H9 (cell line): ENCODE data around the gene SYNGR4. TPM values are rescaled to one million over a fixed set of nuclear protein-coding genes. Genes with fewer than 3 reads are reported as not detected.

ENCODE experiments used
- DNase-seq: peaks from one replicate; pipeline ENCODE4 v3.0.0-alpha.2; 2017
- H2AFZ ChIP-seq: one replicate; pipeline ENCODE4 v1.6.1; 2013; ENCODE audit warnings: mild to moderate bottlenecking, low read length, control low read depth, moderate library complexity
- H2AK5ac ChIP-seq: 2 replicates; pipeline ENCODE4 v1.6.1; 2013; ENCODE audit warnings: low read length, control low read depth, mixed read lengths; ENCODE audit not compliant: insufficient read length
- H2BK120ac ChIP-seq: one replicate; pipeline ENCODE4 v1.6.1; 2013; ENCODE audit warnings: low read depth, mild to moderate bottlenecking, low read length, control low read depth, inconsistent platforms; ENCODE audit not compliant: poor library complexity, severe bottlenecking
- H2BK12ac ChIP-seq: 2 replicates; pipeline ENCODE4 v1.6.1; 2013; ENCODE audit warnings: low read length, control low read depth, mixed read lengths, low read depth; ENCODE audit not compliant: insufficient read length
- H2BK15ac ChIP-seq: 2 replicates; pipeline ENCODE4 v1.6.1; 2013; ENCODE audit warnings: low read depth, low read length, control low read depth
- H2BK20ac ChIP-seq: one replicate; pipeline ENCODE4 v1.6.1; 2013; ENCODE audit warnings: low read depth, mild to moderate bottlenecking, low read length, control low read depth, inconsistent platforms; ENCODE audit not compliant: poor library complexity, severe bottlenecking
- H2BK5ac ChIP-seq: 2 replicates; pipeline ENCODE4 v1.6.1; 2013; ENCODE audit warnings: low read length, control low read depth, mixed read lengths; ENCODE audit not compliant: insufficient read length
- H3K14ac ChIP-seq: 2 replicates; pipeline ENCODE4 v1.6.1; 2013; ENCODE audit warnings: low read length, control low read depth; ENCODE audit not compliant: insufficient read depth
- H3K18ac ChIP-seq: 2 replicates; pipeline ENCODE4 v1.6.1; 2013; ENCODE audit warnings: low read depth, mild to moderate bottlenecking, mixed read lengths, low read length, control low read depth; ENCODE audit not compliant: insufficient read length
- H3K23ac ChIP-seq: 2 replicates; pipeline ENCODE4 v1.6.1; 2013; ENCODE audit warnings: low read length, control low read depth, mixed read lengths, low read depth; ENCODE audit not compliant: insufficient read length
- H3K23me2 ChIP-seq: 2 replicates; pipeline ENCODE4 v1.6.1; 2013; ENCODE audit warnings: low read depth, mild to moderate bottlenecking, mixed read lengths, low read length, control low read depth; ENCODE audit not compliant: insufficient read length, poor library complexity, severe bottlenecking
- H3K27ac ChIP-seq: 2 replicates; pipeline ENCODE4 v1.5.1; 2013; ENCODE audit warnings: low read length, control low read depth, mixed read lengths, low read depth; ENCODE audit not compliant: insufficient read length
- H3K27me3 ChIP-seq: 2 replicates; pipeline ENCODE4 v1.6.1; 2013; ENCODE audit warnings: low read length, control low read depth, inconsistent platforms; ENCODE audit not compliant: insufficient read depth
- H3K4ac ChIP-seq: 2 replicates; pipeline ENCODE4 v1.6.1; 2013; ENCODE audit warnings: low read depth, mild to moderate bottlenecking, control low read depth, inconsistent platforms, low read length, moderate library complexity
- H3K4me1 ChIP-seq: 2 replicates; pipeline ENCODE4 v1.6.1; 2013; ENCODE audit warnings: low read length, control low read depth, inconsistent platforms; ENCODE audit not compliant: insufficient read depth
- H3K4me2 ChIP-seq: 2 replicates; pipeline ENCODE4 v1.6.1; 2013; ENCODE audit warnings: low read length, control low read depth, mixed read lengths; ENCODE audit not compliant: insufficient read length, insufficient read depth
- H3K56ac ChIP-seq: 2 replicates; pipeline ENCODE4 v1.6.1; 2013; ENCODE audit warnings: low read depth, mild to moderate bottlenecking, mixed read lengths, low read length, control low read depth; ENCODE audit not compliant: insufficient read length
- H3K79me1 ChIP-seq: 2 replicates; pipeline ENCODE4 v1.6.1; 2013; ENCODE audit warnings: low read depth, mild to moderate bottlenecking, moderate library complexity, low read length, control low read depth, inconsistent platforms; ENCODE audit not compliant: insufficient read depth, poor library complexity, severe bottlenecking
- H3K79me2 ChIP-seq: 2 replicates; pipeline ENCODE4 v1.6.1; 2013; ENCODE audit warnings: low read length, control low read depth, inconsistent platforms; ENCODE audit not compliant: insufficient read depth
- H3K9ac ChIP-seq: 2 replicates; pipeline ENCODE4 v1.6.1; 2013; ENCODE audit warnings: low read length, control low read depth, mixed read lengths; ENCODE audit not compliant: insufficient read length; ENCODE audit errors: extremely low read depth
- H3K9me3 ChIP-seq: one replicate; pipeline ENCODE4 v1.6.1; 2013; ENCODE audit warnings: low read depth, low read length, inconsistent platforms; ENCODE audit not compliant: control insufficient read depth
- H3T11ph ChIP-seq: one replicate; pipeline ENCODE4 v1.6.1; 2013; ENCODE audit warnings: mild to moderate bottlenecking, low read length, control low read depth, inconsistent platforms
- H4K20me1 ChIP-seq: one replicate; pipeline ENCODE4 v1.6.1; 2013; ENCODE audit not compliant: control insufficient read depth, insufficient read length, insufficient read depth
- H4K5ac ChIP-seq: 2 replicates; pipeline ENCODE4 v1.6.1; 2013; ENCODE audit warnings: low read depth, mild to moderate bottlenecking, mixed read lengths, low read length, control low read depth; ENCODE audit not compliant: insufficient read length
- H4K8ac ChIP-seq: replicated peaks from 2 replicates; pipeline ENCODE4 v1.6.1; 2013; ENCODE audit warnings: low read length, control low read depth, mixed read lengths, low read depth; ENCODE audit not compliant: insufficient read length
- H4K91ac ChIP-seq: 2 replicates; pipeline ENCODE4 v1.6.1; 2013; ENCODE audit warnings: low read depth, mild to moderate bottlenecking, moderate library complexity, mixed read lengths, low read length, control low read depth; ENCODE audit not compliant: insufficient read length
- H3K27ac Mint-ChIP-seq, 3 experiments: 2 replicates in 2 of 3; 3 replicates in 1 of 3; pipeline ENCODE4 v1.8.0; 2020 to 2021; ENCODE audit warnings: mixed read lengths in 3 of 3, mild to moderate bottlenecking in 1 of 3, moderate library complexity in 1 of 3
- H3K27me3 Mint-ChIP-seq: 2 replicates; pipeline ENCODE4 v1.8.0; 2021; ENCODE audit warnings: low read depth, mild to moderate bottlenecking, moderate library complexity, mixed read lengths
- H3K36me3 Mint-ChIP-seq, 3 experiments: 2 replicates in 2 of 3; 3 replicates in 1 of 3; pipeline ENCODE4 v1.8.0; 2020 to 2021; ENCODE audit warnings: low read depth in 3 of 3, mixed read lengths in 3 of 3; ENCODE audit not compliant: insufficient read depth in 1 of 3
- H3K4me1 Mint-ChIP-seq, 2 experiments: 2 replicates each; pipeline ENCODE4 v1.8.0; 2020; ENCODE audit warnings: mixed read lengths in 2 of 2
- H3K4me3 Mint-ChIP-seq, 2 experiments: 2 replicates in 1 of 2; 3 replicates in 1 of 2; pipeline ENCODE4 v1.8.0; 2020 to 2021; ENCODE audit warnings: mild to moderate bottlenecking in 2 of 2, mixed read lengths in 2 of 2, moderate library complexity in 1 of 2
- H3K9me3 Mint-ChIP-seq, 2 experiments: 2 replicates in 1 of 2; 3 replicates in 1 of 2; pipeline ENCODE4 v1.8.0; 2020; ENCODE audit warnings: mild to moderate bottlenecking in 2 of 2, mixed read lengths in 2 of 2, moderate library complexity in 1 of 2
- WGBS: extraction: QIAGEN DNeasy Blood & Tissue Kit; methylation state at CpG from one replicate; pipeline ENCODE4 v1.1.7; 2013; ENCODE audit warnings: missing lambda C conversion rate, low lambda C conversion rate, mixed read lengths; ENCODE audit not compliant: insufficient read length; ENCODE audit errors: extremely low coverage; 5-methylcytosine and 5-hydroxymethylcytosine counted together
- total RNA-seq: library from RNA; stranded (reverse); gene quantifications from 2 replicates; pipeline ENCODE4 v1.2.1, GENCODE V29; 2021
- TF ChIP-seq, protein P1 (sequence below): fragments of 200-600 bp; sonication (generic); conservative IDR thresholded peaks from 3 replicates; pipeline ENCODE4 v1.8.0; 2021; ENCODE audit warnings: antibody characterized with exemption, mild to moderate bottlenecking

Gene SYNGR4
- total RNA-seq, 1 experiment from 2014 or later = 0.31 TPM

DNA sequence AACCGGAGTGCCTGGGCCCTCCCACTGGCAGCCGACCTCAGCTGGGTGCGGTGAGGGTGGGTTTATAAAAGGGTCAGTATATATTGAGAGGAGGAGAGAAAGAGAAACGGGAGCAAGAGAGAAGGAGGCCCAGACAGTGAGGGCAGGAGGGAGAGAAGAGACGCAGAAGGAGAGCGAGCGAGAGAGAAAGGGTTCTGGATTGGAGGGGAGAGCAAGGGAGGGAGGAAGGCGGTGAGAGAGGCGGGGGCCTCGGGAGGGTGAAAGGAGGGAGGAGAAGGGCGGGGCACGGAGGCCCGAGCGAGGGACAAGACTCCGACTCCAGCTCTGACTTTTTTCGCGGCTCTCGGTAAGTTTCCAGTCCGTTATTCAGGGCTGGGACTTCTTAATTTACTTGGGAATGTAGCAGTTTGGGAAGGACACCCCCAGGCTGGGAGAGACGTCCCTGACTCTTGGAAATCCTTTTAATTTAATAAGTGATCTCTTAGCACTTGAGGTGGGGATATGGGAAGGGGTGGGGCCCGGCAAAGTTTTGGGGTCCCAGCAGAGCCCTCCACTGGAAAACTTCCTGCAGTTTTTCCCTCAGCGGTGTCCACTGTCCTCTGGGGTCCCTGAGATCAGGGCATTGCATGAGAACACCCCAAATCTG is 38.8 kb upstream of the SYNGR4 start, which contains the start of gene EMP3:
TSS of gene EMP3 (plus strand) at position 288 of the 646 bp plus-strand sequence. CDS start 1,293 bp downstream, outside the sequence.
- H2AFZ ChIP-seq = no peak within 1 kb of the TSS
- peak within 1 kb of the TSS in 2 of 3 experiments; percentile 61 to 75; a peak in 2 of 7 replicates for H3K27ac Mint-ChIP-seq
- H3K79me1 ChIP-seq = no peaks in the 10 kb centered on the region

More for the DNA sequence above, 38.8 kb upstream of the SYNGR4 start, which contains the start of gene EMP3:
- Histone ChIP-seq H3K4me2 (peak within 1 kb of the TSS; percentile 54), H3K18ac (no peak within 1 kb of the TSS), H3K9ac (no peak within 1 kb of the TSS), H3K79me2 (no peaks in the 10 kb centered on the region), H3K27me3 (no peaks in the 10 kb centered on the region), H4K20me1 (no peaks in the 10 kb centered on the region), H3K23ac (no peak within 1 kb of the TSS), H3K9me3 (no peaks in the 10 kb centered on the region), H3T11ph (no peak within 1 kb of the TSS), H2AK5ac (no peak within 1 kb of the TSS), H2BK5ac (no peak within 1 kb of the TSS), H2BK120ac (no peak within 1 kb of the TSS), H3K4me1 (no peaks in the 10 kb centered on the region), H3K4ac (no peak within 1 kb of the TSS), H2BK20ac (no peak within 1 kb of the TSS), H4K5ac (no peak within 1 kb of the TSS), H3K56ac (no peak within 1 kb of the TSS), H3K23me2 (peaks cover 13% of the 10 kb centered on the region), H4K91ac (no peak within 1 kb of the TSS), H2BK12ac (no peak within 1 kb of the TSS), H4K8ac (no peak within 1 kb of the TSS), H3K14ac (no peak within 1 kb of the TSS), H2BK15ac (no peak within 1 kb of the TSS), H3K27ac (no peak within 1 kb of the TSS)
- peaks cover 3 to 5% (median 4%) of the 10 kb centered on the region in 3 experiments; a peak in 5 of 7 replicates for H3K36me3 Mint-ChIP-seq
- WGBS = no CpG with 5 or more reads among the region's 22 CpGs
- H3K4me3 Mint-ChIP-seq = peak within 1 kb of the TSS; percentile 58 to 72
- H3K4me1 Mint-ChIP-seq = peaks cover 35 to 47% of the 10 kb centered on the region in 2 experiments
- peak; percentile 90 for DNase-seq
- H3K27me3 Mint-ChIP-seq = peaks cover 26% of the 10 kb centered on the region
- TF ChIP-seq, protein P1, sequence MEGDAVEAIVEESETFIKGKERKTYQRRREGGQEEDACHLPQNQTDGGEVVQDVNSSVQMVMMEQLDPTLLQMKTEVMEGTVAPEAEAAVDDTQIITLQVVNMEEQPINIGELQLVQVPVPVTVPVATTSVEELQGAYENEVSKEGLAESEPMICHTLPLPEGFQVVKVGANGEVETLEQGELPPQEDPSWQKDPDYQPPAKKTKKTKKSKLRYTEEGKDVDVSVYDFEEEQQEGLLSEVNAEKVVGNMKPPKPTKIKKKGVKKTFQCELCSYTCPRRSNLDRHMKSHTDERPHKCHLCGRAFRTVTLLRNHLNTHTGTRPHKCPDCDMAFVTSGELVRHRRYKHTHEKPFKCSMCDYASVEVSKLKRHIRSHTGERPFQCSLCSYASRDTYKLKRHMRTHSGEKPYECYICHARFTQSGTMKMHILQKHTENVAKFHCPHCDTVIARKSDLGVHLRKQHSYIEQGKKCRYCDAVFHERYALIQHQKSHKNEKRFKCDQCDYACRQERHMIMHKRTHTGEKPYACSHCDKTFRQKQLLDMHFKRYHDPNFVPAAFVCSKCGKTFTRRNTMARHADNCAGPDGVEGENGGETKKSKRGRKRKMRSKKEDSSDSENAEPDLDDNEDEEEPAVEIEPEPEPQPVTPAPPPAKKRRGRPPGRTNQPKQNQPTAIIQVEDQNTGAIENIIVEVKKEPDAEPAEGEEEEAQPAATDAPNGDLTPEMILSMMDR = no peak
- peaks cover 3 to 4% of the 10 kb centered on the region in 2 experiments; a peak in 3 of 5 replicates for H3K9me3 Mint-ChIP-seq
